Measurements from ENCODE around the gene RHCE. TPM values are rescaled to one million over a fixed set of nuclear protein-coding genes. Genes with fewer than 3 reads are reported as not detected.

Gene RHCE
- total and polyA plus RNA-seq, 2 experiments from 2014 or later, result 0.80 to 8.8 TPM

DNA sequence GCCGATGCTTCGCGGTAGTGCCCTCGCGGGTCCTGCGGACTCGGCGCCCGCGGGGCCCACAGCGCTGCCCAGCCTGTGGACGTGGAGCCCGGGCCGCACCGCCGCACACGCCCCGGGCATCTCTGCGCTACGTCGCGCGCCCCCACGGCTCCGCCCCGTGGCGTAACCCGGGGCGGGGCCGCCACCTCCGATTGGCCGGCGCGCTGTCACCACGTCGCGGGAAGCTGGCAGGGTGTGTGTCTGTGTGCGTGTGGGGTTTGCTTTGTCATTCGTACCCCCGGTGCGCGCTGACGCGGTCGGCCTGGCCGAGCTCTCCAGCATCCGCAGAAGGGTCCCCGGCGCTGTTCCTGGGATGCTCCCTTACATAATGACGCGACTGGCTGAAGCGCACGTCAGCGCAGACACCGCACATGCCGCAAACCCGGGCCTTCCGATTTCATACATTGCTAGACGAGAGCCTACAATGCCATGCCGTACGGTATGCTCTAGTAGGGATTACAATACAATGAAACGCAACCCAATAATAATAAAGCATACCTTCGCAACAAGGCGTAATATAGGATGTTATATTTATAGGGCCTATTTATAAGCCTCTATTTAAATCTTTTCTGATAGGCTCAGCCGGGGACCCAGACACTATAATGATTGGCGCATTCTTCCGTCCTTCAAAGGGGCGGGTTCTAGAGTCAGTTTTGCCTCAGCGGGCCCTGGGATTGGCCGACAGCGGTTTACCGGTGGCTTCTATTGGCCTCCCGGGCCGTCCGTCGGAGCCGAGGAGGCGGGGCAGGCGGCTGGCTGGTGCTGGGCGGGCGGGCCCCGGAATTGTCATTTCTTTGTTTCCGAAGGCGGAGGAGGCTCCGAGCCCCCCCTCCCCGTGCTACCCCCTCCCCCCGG lies 9.7 kb upstream of the RHCE start, which contains the start of gene MACO1:
TSS of gene MACO1 (plus strand) at position 825 of the 894 bp plus-strand sequence. CDS start 202 bp downstream, outside the sequence.
- peak within 1 kb of the TSS; percentile 83 for H3K27ac ChIP-seq
- H3K4me3 ChIP-seq, result peak within 1 kb of the TSS; percentile 85
- H3K27me3 ChIP-seq, result no peaks in the 10 kb centered on the region
- peak; percentile 98 for DNase-seq (ENCODE audit: low spot score)
- H2AFZ ChIP-seq, result peak within 1 kb of the TSS; percentile 79
- H3K9me2 ChIP-seq (replicated peaks; ENCODE audit: insufficient read depth), result no peaks in the 10 kb centered on the region
- no peaks in the 10 kb centered on the region for H3K36me3 ChIP-seq (replicated peaks; ENCODE audit: insufficient read depth, low read depth)
- WGBS (ENCODE audit: low lambda C conversion rate, missing lambda C conversion rate), result 2% methylated on average over 77 of the region's 87 CpGs
- H4K20me1 ChIP-seq (ENCODE audit: insufficient read depth, poor library complexity, severe bottlenecking), result peaks cover 32% of the 10 kb centered on the region
- peaks cover 40% of the 10 kb centered on the region for H3K79me2 ChIP-seq
- H3K9me3 ChIP-seq (ENCODE audit: low read depth), result no peaks in the 10 kb centered on the region
- H3K4me1 ChIP-seq (ENCODE audit: insufficient read depth), result peaks cover 20% of the 10 kb centered on the region
- peak within 1 kb of the TSS; percentile 92 for H3K4me2 ChIP-seq
- TF ChIP-seq, protein P1, sequence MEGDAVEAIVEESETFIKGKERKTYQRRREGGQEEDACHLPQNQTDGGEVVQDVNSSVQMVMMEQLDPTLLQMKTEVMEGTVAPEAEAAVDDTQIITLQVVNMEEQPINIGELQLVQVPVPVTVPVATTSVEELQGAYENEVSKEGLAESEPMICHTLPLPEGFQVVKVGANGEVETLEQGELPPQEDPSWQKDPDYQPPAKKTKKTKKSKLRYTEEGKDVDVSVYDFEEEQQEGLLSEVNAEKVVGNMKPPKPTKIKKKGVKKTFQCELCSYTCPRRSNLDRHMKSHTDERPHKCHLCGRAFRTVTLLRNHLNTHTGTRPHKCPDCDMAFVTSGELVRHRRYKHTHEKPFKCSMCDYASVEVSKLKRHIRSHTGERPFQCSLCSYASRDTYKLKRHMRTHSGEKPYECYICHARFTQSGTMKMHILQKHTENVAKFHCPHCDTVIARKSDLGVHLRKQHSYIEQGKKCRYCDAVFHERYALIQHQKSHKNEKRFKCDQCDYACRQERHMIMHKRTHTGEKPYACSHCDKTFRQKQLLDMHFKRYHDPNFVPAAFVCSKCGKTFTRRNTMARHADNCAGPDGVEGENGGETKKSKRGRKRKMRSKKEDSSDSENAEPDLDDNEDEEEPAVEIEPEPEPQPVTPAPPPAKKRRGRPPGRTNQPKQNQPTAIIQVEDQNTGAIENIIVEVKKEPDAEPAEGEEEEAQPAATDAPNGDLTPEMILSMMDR (IDR thresholded peaks at IDR 0.05; ENCODE audit: poor library complexity), result no peak
- TF ChIP-seq EZH2 (IDR thresholded peaks at IDR 0.05; ENCODE audit: borderline replicate concordance), result no peak
- TF ChIP-seq EZH2phosphoT487 (IDR thresholded peaks at IDR 0.05; ENCODE audit: low read depth, severe bottlenecking, unreplicated experiment), result no peak

DNA sequence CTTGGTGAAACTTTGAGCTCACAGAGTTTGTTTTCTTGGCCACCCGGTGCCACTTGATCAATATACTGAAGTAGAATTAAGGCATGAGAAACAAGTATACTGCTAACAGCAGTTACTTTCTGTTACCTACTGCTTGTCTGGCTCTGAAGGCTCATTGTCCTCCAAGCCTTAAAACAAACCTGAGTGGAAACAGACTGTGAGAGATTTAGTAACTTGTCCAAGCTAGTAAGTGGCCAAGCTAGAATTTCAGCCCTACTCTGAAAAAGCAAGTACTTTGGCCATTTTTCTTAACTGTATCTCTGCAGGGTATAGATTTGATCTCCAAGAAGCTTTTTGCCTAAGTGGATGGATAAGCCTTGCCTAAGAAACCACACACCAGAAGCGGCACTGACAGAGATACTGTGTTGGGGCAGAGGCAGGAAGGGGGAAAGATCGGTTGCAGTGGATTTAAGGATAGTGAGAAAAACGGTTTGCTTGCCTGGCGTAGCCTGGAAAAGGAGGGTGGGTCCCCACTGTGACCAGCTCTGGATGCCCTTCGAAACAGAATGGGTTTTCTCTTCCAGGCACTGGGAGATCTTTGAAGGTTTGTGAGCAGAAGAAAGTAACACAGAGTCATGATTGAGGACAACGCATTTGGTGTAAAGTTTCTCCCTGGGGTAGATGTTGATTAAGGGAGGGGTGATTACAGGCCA lies 8.0 kb upstream of the RHCE start:
- Histone ChIP-seq H3K4me3 (no peak overlapping the region), H3K27me3 (no peaks in the 10 kb centered on the region), H3K27ac (no peak overlapping the region), H3K9me2 (replicated peaks; ENCODE audit: insufficient read depth) (no peaks in the 10 kb centered on the region), H3K4me1 (ENCODE audit: insufficient read depth) (peaks cover 12% of the 10 kb centered on the region), H2AFZ (no peak overlapping the region), H3K36me3 (replicated peaks; ENCODE audit: insufficient read depth, low read depth) (no peaks in the 10 kb centered on the region), H3K9me3 (ENCODE audit: low read depth) (no peaks in the 10 kb centered on the region), H3K4me2 (no peak overlapping the region), H4K20me1 (ENCODE audit: insufficient read depth, poor library complexity, severe bottlenecking) (peaks cover 18% of the 10 kb centered on the region), H3K79me2 (peaks cover 23% of the 10 kb centered on the region)
- DNase-seq (ENCODE audit: low spot score), result no peak
- WGBS (ENCODE audit: low lambda C conversion rate, missing lambda C conversion rate), result 95% methylated on average over 7 of the region's 7 CpGs
- TF ChIP-seq, protein P1 (IDR thresholded peaks at IDR 0.05; ENCODE audit: poor library complexity), result no peak
- TF ChIP-seq EZH2phosphoT487 (IDR thresholded peaks at IDR 0.05; ENCODE audit: low read depth, severe bottlenecking, unreplicated experiment) (no peak), EZH2 (IDR thresholded peaks at IDR 0.05; ENCODE audit: borderline replicate concordance) (no peak)

DNA sequence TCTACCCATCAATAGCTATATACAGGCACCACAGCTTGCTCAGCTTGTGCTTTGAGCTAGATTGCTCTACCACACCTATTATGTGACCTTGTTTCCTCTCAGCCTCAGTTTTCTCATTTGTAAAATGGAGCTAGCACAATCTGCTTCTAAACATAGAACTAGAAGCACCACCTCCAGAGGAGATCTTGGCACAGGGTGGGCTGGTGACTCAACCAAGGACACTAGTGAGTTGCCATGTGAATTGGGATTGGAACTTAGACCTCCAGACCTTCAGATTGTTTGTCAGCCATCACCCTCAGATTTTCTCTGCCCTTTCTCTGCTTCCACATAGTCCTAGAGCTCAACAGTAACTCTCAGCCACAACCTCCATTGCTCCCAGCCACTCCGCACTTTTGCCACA lies 7.1 kb upstream of the RHCE start:
- no peak overlapping the region for H3K4me2 ChIP-seq
- peaks cover 3% of the 10 kb centered on the region for H3K4me1 ChIP-seq (ENCODE audit: insufficient read depth)
- no peak for DNase-seq (ENCODE audit: low spot score)
- no peaks in the 10 kb centered on the region for H3K9me3 ChIP-seq (ENCODE audit: low read depth)
- WGBS (ENCODE audit: low lambda C conversion rate, missing lambda C conversion rate), result 100% methylated on average over 1 of the region's 1 CpG
- H3K36me3 ChIP-seq (replicated peaks; ENCODE audit: insufficient read depth, low read depth), result no peaks in the 10 kb centered on the region
- H3K27me3 ChIP-seq, result no peaks in the 10 kb centered on the region
- H2AFZ ChIP-seq, result no peak overlapping the region
- no peak overlapping the region for H3K4me3 ChIP-seq
- H4K20me1 ChIP-seq (ENCODE audit: insufficient read depth, poor library complexity, severe bottlenecking), result peaks cover 8% of the 10 kb centered on the region
- no peak overlapping the region for H3K27ac ChIP-seq
- no peaks in the 10 kb centered on the region for H3K9me2 ChIP-seq (replicated peaks; ENCODE audit: insufficient read depth)
- H3K79me2 ChIP-seq, result peaks cover 14% of the 10 kb centered on the region
- no peak for TF ChIP-seq EZH2phosphoT487 (IDR thresholded peaks at IDR 0.05; ENCODE audit: low read depth, severe bottlenecking, unreplicated experiment)
- TF ChIP-seq, protein P1 (IDR thresholded peaks at IDR 0.05; ENCODE audit: poor library complexity), result no peak
